Keratinocyte (primary cell): Measurements from ENCODE around the gene IER2. TPM values are rescaled to one million over a fixed set of nuclear protein-coding genes. Genes with fewer than 3 reads are reported as not detected.

Experiments used
- DNase-seq: peaks from one replicate; pipeline ENCODE4 v3.0.0-alpha.2; 2011; ENCODE audit warnings: low read depth, missing footprints, low spot score
- FAIRE-seq: peaks from 2 replicates; lab custom pipeline; 2011; peaks lifted over from hg19 to GRCh38; lab: Jason Lieb, UNC
- H2AFZ ChIP-seq: 2 replicates; pipeline ENCODE4 v1.6.0; 2012; ENCODE audit warnings: low read length, control low read depth, inconsistent platforms; ENCODE audit not compliant: control insufficient read depth
- H3K27ac ChIP-seq: 2 replicates; pipeline ENCODE4 v1.5.1; 2011; ENCODE audit warnings: low read length; ENCODE audit not compliant: control insufficient read depth, insufficient read depth
- H3K27me3 ChIP-seq: 3 replicates; pipeline ENCODE4 v1.6.0; 2011; ENCODE audit warnings: low read length; ENCODE audit not compliant: control insufficient read depth, insufficient read depth; ENCODE audit errors: extremely low read depth
- H3K36me3 ChIP-seq, 2 experiments: 2 replicates in 1 of 2; 3 replicates in 1 of 2; pipeline ENCODE4 v1.5.1; 2011; ENCODE audit warnings: low read length in 2 of 2, mild to moderate bottlenecking in 1 of 2; ENCODE audit not compliant: control insufficient read depth in 2 of 2, insufficient read depth in 2 of 2; ENCODE audit errors: extremely low read depth in 1 of 2
- H3K4me1 ChIP-seq: 3 replicates; pipeline ENCODE4 v1.5.1; 2011; ENCODE audit warnings: low read length; ENCODE audit not compliant: control insufficient read depth, insufficient read depth; ENCODE audit errors: extremely low read depth
- H3K4me2 ChIP-seq: 3 replicates; pipeline ENCODE4 v1.6.0; 2011; ENCODE audit warnings: low read depth, low read length; ENCODE audit not compliant: control insufficient read depth, insufficient read depth; ENCODE audit errors: extremely low read depth
- H3K4me3 ChIP-seq, 3 experiments: fragments of 200-600 bp in 1 of 3; sonication (generic) in 1 of 3; 2 replicates in 2 of 3; 3 replicates in 1 of 3; pipeline ENCODE4 v1.5.1; 2011 to 2016; ENCODE audit warnings: low read length in 3 of 3, mild to moderate bottlenecking in 3 of 3, control low read depth in 2 of 3, inconsistent platforms in 1 of 3, low read depth in 1 of 3, mixed read lengths in 1 of 3, mixed run types in 1 of 3, moderate library complexity in 1 of 3; ENCODE audit not compliant: control insufficient read depth in 2 of 3, insufficient read depth in 2 of 3; ENCODE audit errors: extremely low read depth in 1 of 3
- H3K79me2 ChIP-seq: 2 replicates; pipeline ENCODE4 v1.6.0; 2012; ENCODE audit warnings: low read length; ENCODE audit not compliant: control insufficient read depth, insufficient read depth
- H3K9ac ChIP-seq: 3 replicates; pipeline ENCODE4 v1.6.0; 2011; ENCODE audit warnings: low read length; ENCODE audit not compliant: control insufficient read depth, insufficient read depth; ENCODE audit errors: extremely low read depth
- H3K9me1 ChIP-seq: 3 replicates; pipeline ENCODE4 v1.6.0; 2011; ENCODE audit warnings: low read length; ENCODE audit not compliant: control insufficient read depth, insufficient read depth; ENCODE audit errors: extremely low read depth
- H3K9me3 ChIP-seq: 2 replicates; pipeline ENCODE4 v1.5.1; 2012; ENCODE audit warnings: low read depth, low read length; ENCODE audit not compliant: control insufficient read depth
- H4K20me1 ChIP-seq: 3 replicates; pipeline ENCODE4 v1.6.0; 2011; ENCODE audit warnings: low read length; ENCODE audit not compliant: control insufficient read depth, insufficient read depth; ENCODE audit errors: extremely low read depth
- CTCF ChIP-seq, 3 experiments: IDR thresholded peaks in 1 of 3; conservative IDR thresholded peaks in 1 of 3; optimal IDR thresholded peaks in 1 of 3; 2 replicates in 2 of 3; 3 replicates in 1 of 3; pipeline versions ENCODE3 to v1.5.1; 2011; ENCODE audit warnings: low read length in 3 of 3, mild to moderate bottlenecking in 3 of 3, moderate library complexity in 2 of 3, control low read depth in 1 of 3, inconsistent platforms in 1 of 3; ENCODE audit not compliant: insufficient read depth in 2 of 3; ENCODE audit errors: extremely low read depth in 1 of 3
- EZH2 ChIP-seq: IDR thresholded peaks from one replicate; pipeline ENCODE4 v1.6.1; 2012; ENCODE audit warnings: inconsistent platforms, mild to moderate bottlenecking, low read length, moderate library complexity
- dilution Hi-C: fragments of 300-500 bp; cut with MboI; formaldehyde crosslinking; loops from one replicate; pipeline ENCODE4 v1.7.0; 2020; ENCODE audit warnings: low sequenced_read_pairs; ENCODE audit not compliant: extremely low pct_ligation_motif_present
- polyA plus RNA-seq, 5 experiments: library from polyadenylated mRNA; depleted of rRNA in 3 of 5; stranded (reverse) in 3 of 5; stranded (forward) in 1 of 5; unstranded in 1 of 5; fragments of >200 nt; gene quantifications; 1 replicate in 1 of 5; 2 replicates in 3 of 5; 3 replicates in 1 of 5; pipeline versions ENCODE4 v1.2.1 to v1.2.3, GENCODE V29; 2011 to 2012; ENCODE audit warnings: missing spikeins in 2 of 5, low read depth in 1 of 5, low replicate concordance in 1 of 5

The IER2 gene
- polyA plus RNA-seq, 1 donor (not counting 4 experiments of a cell fraction or from before 2014, with no cell fraction given): 14.4 TPM

- no peak overlapping the region for H3K4me3 ChIP-seq
- no peak overlapping the region for H3K9ac ChIP-seq
- no peak for DNase-seq
- H3K27me3 ChIP-seq: no peaks in the 10 kb centered on the region
- no peaks in the 10 kb centered on the region for H3K9me3 ChIP-seq
- no peak overlapping the region for H3K4me2 ChIP-seq
- no peaks in the 10 kb centered on the region for H3K9me1 ChIP-seq
- no peak overlapping the region for H3K27ac ChIP-seq
- peaks cover 17% of the 10 kb centered on the region for H3K79me2 ChIP-seq
- H3K36me3 ChIP-seq: peaks cover 15 to 16% of the 10 kb centered on the region in 2 experiments
- TF ChIP-seq CTCF (optimal IDR thresholded peaks at IDR 0.05 in 1 of 3, IDR thresholded peaks at IDR 0.05 in 1 of 3, conservative IDR thresholded peaks at IDR 0.05 in 1 of 3; ENCODE audit: extremely low read depth in 1 of 3, insufficient read depth in 2 of 3, low read length in 3 of 3) (no peak), EZH2 (no peak)
- peaks cover 11% of the 10 kb centered on the region for H3K4me1 ChIP-seq
- H2AFZ ChIP-seq: no peak overlapping the region
- FAIRE-seq: no peak
- no peaks in the 10 kb centered on the region for H4K20me1 ChIP-seq
- dilution Hi-C loops: no loop called here
Observed at GRCh38 chr19:13112555-13112954, 37.7 kb upstream of the IER2 start.

- Histone ChIP-seq H3K4me2 (peak overlapping the region; percentile 97), H3K27ac (peak overlapping the region; percentile 84), H3K9me1 (no peaks in the 10 kb centered on the region), H3K9ac (peak overlapping the region; percentile 91), H3K4me1 (peaks cover 32% of the 10 kb centered on the region), H4K20me1 (peaks cover 13% of the 10 kb centered on the region), H3K79me2 (peaks cover 42% of the 10 kb centered on the region), H2AFZ (peak overlapping the region; percentile 51), H3K4me3 (peak overlapping the region; percentile 81 to 96 (median 85)), H3K36me3 (peaks cover 10 to 20% of the 10 kb centered on the region in 2 experiments), H3K9me3 (no peaks in the 10 kb centered on the region), H3K27me3 (no peaks in the 10 kb centered on the region)
- FAIRE-seq: no peak
- TF ChIP-seq EZH2 (no peak), CTCF (optimal IDR thresholded peaks at IDR 0.05 in 1 of 3, IDR thresholded peaks at IDR 0.05 in 1 of 3, conservative IDR thresholded peaks at IDR 0.05 in 1 of 3; ENCODE audit: extremely low read depth in 1 of 3, insufficient read depth in 2 of 3, low read length in 3 of 3) (no peak)
- no peak for DNase-seq
- dilution Hi-C loops: no loop called here
Observed at GRCh38 chr19:13115936-13116281, 34.3 kb upstream of the IER2 start.
